SK-MEL-5 (cell line): ENCODE data around the gene COL9A3. TPM values are rescaled to one million over a fixed set of nuclear protein-coding genes. Genes with fewer than 3 reads are reported as not detected.

Experiments used
- DNase-seq: peaks from one replicate; pipeline ENCODE4 v3.0.0-alpha.2; 2016; ENCODE audit warnings: low read depth, low spot score
- in situ Hi-C: cut with HindIII; loops from 2 replicates; pipeline ENCODE4 v1.10.0; 2016; ENCODE audit warnings: low sequenced_read_pairs, high pct_unique_total_duplicates, low pct_unique_long_range_greater_than_20kb
- small RNA-seq, 2 experiments: library from RNA; depleted of rRNA; stranded (forward); fragments of <200 nt; gene quantifications; one replicate each; pipeline ENCODE3, GENCODE V24; 2014
- total RNA-seq: library from RNA; depleted of rRNA; stranded (reverse); fragments of >200 nt; shearing (Covaris generic); gene quantifications from 2 replicates; pipeline ENCODE4 v1.2.3, GENCODE V29; 2014; rRNA removed

Gene COL9A3
- total RNA-seq, 1 experiment from 2014 or later, result 8.6 TPM

DNA sequence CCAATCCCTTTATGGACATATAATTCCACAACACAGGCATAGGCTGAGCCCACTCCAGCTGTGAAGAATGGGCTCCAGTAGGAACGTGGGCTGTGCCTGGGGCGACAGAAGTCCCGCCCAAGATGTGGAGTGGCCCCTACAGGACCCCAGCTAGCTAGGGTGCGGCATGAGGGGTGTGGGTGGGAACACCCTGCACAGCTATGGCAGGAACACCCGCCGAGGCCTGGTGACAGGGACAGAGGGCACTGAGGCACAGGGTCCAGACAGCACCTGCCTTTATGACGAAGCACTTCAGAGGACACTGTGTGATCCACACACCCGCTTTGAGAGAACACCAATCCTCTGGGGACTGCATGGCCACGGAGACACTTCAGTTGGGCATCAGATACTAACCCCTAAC lies 73.0 kb downstream of the COL9A3 start:
- in situ Hi-C loops, result no loop called here
- no peak for DNase-seq

- DNase-seq, result no peak
- in situ Hi-C loops, result no loop called here
Measured at GRCh38 chr20:62890444-62890843, 73.6 kb downstream of the COL9A3 start.

Small RNA genes within 50 kb of the gene (small RNA-seq; reads per million reads assigned to genes)
- 0 reads per million in 2 experiments for gene DPH3P1

Other genes starting within 250 kb of the COL9A3 start
- gene SLCO4A1, start 174.5 kb upstream of the COL9A3 start, total RNA-seq, result 48.1 and 53.5 TPM in 2 replicates
- gene NTSR1, start 108.2 kb upstream of the COL9A3 start, total RNA-seq, result not detected in 2 replicates
- 28.3 and 31.7 TPM in 2 replicates for gene MRGBP, start 20.6 kb upstream of the COL9A3 start, total RNA-seq
- 58.3 and 65.2 TPM in 2 replicates for gene OGFR, start 12.2 kb upstream of the COL9A3 start, total RNA-seq
- 54.7 and 55.2 TPM in 2 replicates for gene TCFL5, start 44.8 kb downstream of the COL9A3 start, total RNA-seq
- 26.4 and 29.9 TPM in 2 replicates for gene DIDO1, start 109.5 kb downstream of the COL9A3 start, total RNA-seq
- gene GID8, start 121.1 kb downstream of the COL9A3 start, total RNA-seq, result 21.4 and 23.3 TPM in 2 replicates
- not detected in 2 replicates for gene SLC17A9, start 135.7 kb downstream of the COL9A3 start, total RNA-seq
- not detected in 2 replicates for gene BHLHE23, start 189.9 kb downstream of the COL9A3 start, total RNA-seq